DOHH2 (cell line): Measurements from ENCODE around the gene NAALADL2.

Experiments
- H3F3A ChIP-seq: fragments of 200-600 bp; sonication (generic), shearing (Covaris generic); 2 replicates; pipeline ENCODE4 v1.6.0; 2016; ENCODE audit warnings: antibody characterized with exemption, mild to moderate bottlenecking; ENCODE audit not compliant: control insufficient read depth, insufficient read depth
- H3K27ac ChIP-seq: fragments of 200-600 bp; sonication (generic); 2 replicates; pipeline ENCODE4 v1.5.1; 2014; ENCODE audit warnings: low read depth, mild to moderate bottlenecking, low read length, moderate library complexity
- H3K27me3 ChIP-seq: fragments of 200-600 bp; sonication (generic); 2 replicates; pipeline ENCODE4 v1.6.1; 2014; ENCODE audit warnings: mild to moderate bottlenecking, low read length, mixed read lengths; ENCODE audit not compliant: control insufficient read depth
- H3K36me3 ChIP-seq: fragments of 200-600 bp; sonication (generic); 2 replicates; pipeline ENCODE4 v1.6.1; 2014; ENCODE audit warnings: mild to moderate bottlenecking, low read length, moderate library complexity, mixed read lengths; ENCODE audit not compliant: control insufficient read depth
- H3K4me1 ChIP-seq: fragments of 200-600 bp; sonication (generic); 2 replicates; pipeline ENCODE4 v1.6.1; 2014; ENCODE audit warnings: mild to moderate bottlenecking, low read length, mixed read lengths; ENCODE audit not compliant: control insufficient read depth
- H3K4me2 ChIP-seq: fragments of 200-600 bp; sonication (generic); 2 replicates; pipeline ENCODE4 v1.6.0; 2014; ENCODE audit warnings: mild to moderate bottlenecking, low read length, moderate library complexity
- H3K4me3 ChIP-seq: fragments of 200-600 bp; sonication (generic); 2 replicates; pipeline ENCODE4 v1.5.1; 2014; ENCODE audit warnings: mild to moderate bottlenecking, low read length, mixed read lengths
- H3K79me2 ChIP-seq: fragments of 200-600 bp; sonication (generic); 2 replicates; pipeline ENCODE4 v1.6.1; 2014; ENCODE audit warnings: mild to moderate bottlenecking, low read length, mixed read lengths; ENCODE audit not compliant: control insufficient read depth
- H3K9me2 ChIP-seq: fragments of 200-600 bp; sonication (generic); replicated peaks from 2 replicates; pipeline ENCODE4 v1.6.1; 2014; ENCODE audit warnings: mild to moderate bottlenecking, low read length, mixed read lengths; ENCODE audit not compliant: control insufficient read depth
- H3K9me3 ChIP-seq: fragments of 200-600 bp; sonication (generic); 2 replicates; pipeline ENCODE4 v1.6.1; 2014; ENCODE audit warnings: antibody characterized with exemption, low read length, mixed read lengths; ENCODE audit not compliant: control insufficient read depth, insufficient read depth
- H4K20me1 ChIP-seq: fragments of 200-600 bp; sonication (generic); 2 replicates; pipeline ENCODE4 v1.6.0; 2014; ENCODE audit warnings: low read depth, mild to moderate bottlenecking, antibody characterized with exemption, low read length, moderate library complexity; ENCODE audit not compliant: control insufficient read depth, insufficient read depth
- CTCF ChIP-seq: fragments of 200-600 bp; sonication (generic); IDR thresholded peaks from one replicate; pipeline ENCODE4 v1.5.1; 2014; ENCODE audit warnings: antibody characterized with exemption, mild to moderate bottlenecking, low read depth, low read length; ENCODE audit not compliant: poor library complexity, severe bottlenecking
- EZH2phosphoT487 ChIP-seq: fragments of 200-600 bp; sonication (generic); IDR thresholded peaks from 2 replicates; pipeline ENCODE4 v1.6.1; 2017; ENCODE audit warnings: borderline replicate concordance, mild to moderate bottlenecking, antibody characterized with exemption, low read length, moderate library complexity, mixed read lengths

NAALADL2 gene

GRCh38 chr3:175179055-175179454, 319.9 kb downstream of the NAALADL2 start:
- no peaks in the 10 kb centered on the region for H3K4me1 ChIP-seq
- H3K27me3 ChIP-seq: no peaks in the 10 kb centered on the region
- no peak overlapping the region for H3K4me3 ChIP-seq
- H3K9me3 ChIP-seq: no peaks in the 10 kb centered on the region
- no peaks in the 10 kb centered on the region for H3K9me2 ChIP-seq
- no peak overlapping the region for H3K4me2 ChIP-seq
- H3K27ac ChIP-seq: no peak overlapping the region
- no peaks in the 10 kb centered on the region for H3F3A ChIP-seq
- H3K79me2 ChIP-seq: no peaks in the 10 kb centered on the region
- H4K20me1 ChIP-seq: no peaks in the 10 kb centered on the region
- H3K36me3 ChIP-seq: no peaks in the 10 kb centered on the region
- TF ChIP-seq EZH2phosphoT487 (no peak), CTCF (no peak)

DNA sequence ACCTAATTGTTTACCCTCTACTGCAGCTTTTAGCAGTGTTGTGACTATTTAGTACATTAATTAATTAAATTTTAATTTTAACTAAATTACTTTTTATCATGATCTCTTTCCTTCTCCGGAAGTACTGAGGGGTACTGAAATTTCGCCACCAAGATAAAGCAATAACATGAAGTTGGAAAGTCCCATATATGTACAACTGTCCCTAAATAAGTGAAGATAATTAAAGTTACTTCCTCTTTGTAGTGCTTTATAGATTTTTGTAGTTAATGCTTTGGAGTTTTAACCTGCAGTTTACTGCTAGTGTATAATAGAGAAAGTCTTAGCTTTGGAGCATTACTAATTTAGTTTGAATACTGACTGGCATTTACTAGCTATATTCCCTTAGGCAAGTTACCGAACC, 325.3 kb downstream of the NAALADL2 start:
- no peaks in the 10 kb centered on the region for H3K4me1 ChIP-seq
- no peak overlapping the region for H3K27ac ChIP-seq
- TF ChIP-seq EZH2phosphoT487 (no peak), CTCF (no peak)
- H3K27me3 ChIP-seq: no peaks in the 10 kb centered on the region
- peaks cover 3% of the 10 kb centered on the region; the same call in 1 of the 2 replicates for H3K9me3 ChIP-seq
- H3K9me2 ChIP-seq: no peaks in the 10 kb centered on the region
- no peaks in the 10 kb centered on the region for H4K20me1 ChIP-seq
- no peaks in the 10 kb centered on the region for H3K79me2 ChIP-seq
- H3K36me3 ChIP-seq: no peaks in the 10 kb centered on the region
- no peaks in the 10 kb centered on the region for H3F3A ChIP-seq
- no peak overlapping the region for H3K4me3 ChIP-seq
- H3K4me2 ChIP-seq: no peak overlapping the region

GRCh38 chr3:175185903-175186302, 326.8 kb downstream of the NAALADL2 start:
- no peaks in the 10 kb centered on the region for H3K9me2 ChIP-seq
- H3K4me1 ChIP-seq: no peaks in the 10 kb centered on the region
- H3K9me3 ChIP-seq: peaks cover 3% of the 10 kb centered on the region; the same call in 1 of the 2 replicates
- H3K4me3 ChIP-seq: no peak overlapping the region
- H4K20me1 ChIP-seq: no peaks in the 10 kb centered on the region
- no peak for TF ChIP-seq CTCF
- no peak for TF ChIP-seq EZH2phosphoT487
- H3F3A ChIP-seq: no peaks in the 10 kb centered on the region
- H3K4me2 ChIP-seq: no peak overlapping the region
- H3K36me3 ChIP-seq: no peaks in the 10 kb centered on the region
- no peaks in the 10 kb centered on the region for H3K79me2 ChIP-seq
- no peaks in the 10 kb centered on the region for H3K27me3 ChIP-seq
- H3K27ac ChIP-seq: no peak overlapping the region
